ENCODE data around the gene PIP5K1C. TPM values are rescaled to one million over a fixed set of nuclear protein-coding genes. Genes with fewer than 3 reads are reported as not detected.

The PIP5K1C gene
- total and polyA plus RNA-seq, 8 donors: 8.6 to 164 (median 25.6) TPM

GRCh38 chr19:3618144-3618810 is 82.0 kb downstream of the PIP5K1C start:
- Histone ChIP-seq H3K27ac (peak overlapping the region in 2 of 5 donors; percentile 42 to 51), H3K4me1 (peaks cover 3 to 27% (median 20%) of the 10 kb centered on the region in 4 donors), H3K27me3 (no peaks in the 10 kb centered on the region), H3K36me3 (peaks cover 17 to 89% (median 79%) of the 10 kb centered on the region in 4 donors), H3K9me3 (no peaks in the 10 kb centered on the region), H3K4me3 (peak overlapping the region in 2 of 4 donors; percentile 6 to 35)
- WGBS, 5 donors: 7 to 69% (median 50%) methylated on average over 10 to 31 of the region's 31 CpGs
- peak; percentile 73 to 75 for DNase-seq
- TF ChIP-seq EP300 (IDR thresholded peaks at IDR 0.05): no peak
- TF ChIP-seq CTCF (IDR thresholded peaks at IDR 0.05): peak in 5 of 7 experiments; percentile 85 to 93 (median 87)
- TF ChIP-seq POLR2AphosphoS5 (IDR thresholded peaks at IDR 0.05): peak in 2 of 3 donors; percentile 25 to 54
- intact Hi-C loops (cut with DNase I; ENCODE audit: low total_unique reads): loop anchor here (10.0 kb wide), 1 partner anchor 73 kb away; no protein-coding TSS in a partner anchor

- WGBS, 5 donors: 59 to 79% (median 70%) methylated on average over 17 to 19 of the region's 19 CpGs
- Histone ChIP-seq H3K36me3 (peaks cover 23 to 89% (median 79%) of the 10 kb centered on the region in 4 donors), H3K27ac (peak overlapping the region in 2 of 5 donors; percentile 42 to 51), H3K27me3 (no peaks in the 10 kb centered on the region), H3K4me1 (peaks cover 3 to 36% (median 25%) of the 10 kb centered on the region in 4 donors), H3K9me3 (no peaks in the 10 kb centered on the region), H3K4me3 (peak overlapping the region in 1 of 4 donors; percentile 35)
- TF ChIP-seq POLR2A (IDR thresholded peaks at IDR 0.05): no peak
- TF ChIP-seq POLR2AphosphoS5 (IDR thresholded peaks at IDR 0.05): no peak
- TF ChIP-seq CTCF (IDR thresholded peaks at IDR 0.05): no peak
- TF ChIP-seq EP300 (IDR thresholded peaks at IDR 0.05): no peak
- DNase-seq: peak in 1 of 2 donors; percentile 75
- intact Hi-C loops (cut with DNase I; ENCODE audit: low total_unique reads): loop anchor here (10.0 kb wide), 1 partner anchor 73 kb away; no protein-coding TSS in a partner anchor
These were observed 82.8 kb downstream of the PIP5K1C start for GRCh38 chr19:3617463-3617862.

- Histone ChIP-seq H3K27me3 (no peaks in the 10 kb centered on the region), H3K36me3 (peaks cover 37 to 89% (median 79%) of the 10 kb centered on the region in 4 donors), H3K4me1 (peaks cover 3 to 37% (median 25%) of the 10 kb centered on the region in 4 donors), H3K4me3 (no peak overlapping the region), H3K9me3 (no peaks in the 10 kb centered on the region), H3K27ac (no peak overlapping the region)
- intact Hi-C loops (cut with DNase I; ENCODE audit: low total_unique reads): loop anchor here (10.0 kb wide), 1 partner anchor 71 kb away; no protein-coding TSS in a partner anchor
- 88 to 96% (median 94%) methylated on average over 22 to 26 of the region's 26 CpGs for WGBS, 5 donors
- no peak for TF ChIP-seq EP300 (IDR thresholded peaks at IDR 0.05)
- TF ChIP-seq CTCF (IDR thresholded peaks at IDR 0.05): no peak
- TF ChIP-seq POLR2AphosphoS5 (IDR thresholded peaks at IDR 0.05): no peak
- TF ChIP-seq POLR2A (IDR thresholded peaks at IDR 0.05): no peak
- DNase-seq: no peak
These were observed 84.6 kb downstream of the PIP5K1C start for GRCh38 chr19:3615524-3616135.

- DNase-seq: no peak
- Histone ChIP-seq H3K4me1 (peaks cover 3 to 37% (median 25%) of the 10 kb centered on the region in 4 donors), H3K4me3 (no peak overlapping the region), H3K27ac (no peak overlapping the region), H3K9me3 (no peaks in the 10 kb centered on the region), H3K36me3 (peaks cover 31 to 89% (median 78%) of the 10 kb centered on the region in 4 donors), H3K27me3 (no peaks in the 10 kb centered on the region)
- 91 to 97% (median 94%) methylated on average over 10 to 18 of the region's 18 CpGs for WGBS, 5 donors
- TF ChIP-seq CTCF (IDR thresholded peaks at IDR 0.05): no peak
- intact Hi-C loops (cut with DNase I; ENCODE audit: low total_unique reads): loop anchor here (10.0 kb wide), 1 partner anchor 70 kb away; no protein-coding TSS in a partner anchor
These were observed 85.3 kb downstream of the PIP5K1C start for GRCh38 chr19:3614858-3615505.
